NB4 (cell line): ENCODE measurements around the gene VCPKMT.

ENCODE experiments used
- DNase-seq: peaks from one replicate; pipeline ENCODE4 v3.0.0; 2010; ENCODE audit warnings: low read depth
- H3K4me3 ChIP-seq: one replicate; pipeline ENCODE4 v1.5.1; 2011; ENCODE audit warnings: mild to moderate bottlenecking, low read depth, low read length, moderate library complexity
- CTCF ChIP-seq: IDR thresholded peaks from one replicate; pipeline ENCODE4 v1.5.1; 2012; ENCODE audit warnings: low read depth, low read length
- MAX ChIP-seq: IDR thresholded peaks from 2 replicates; pipeline ENCODE4 v1.6.1; 2011; ENCODE audit warnings: low read depth, low read length
- MYC ChIP-seq: IDR thresholded peaks from 2 replicates; pipeline ENCODE4 v1.6.1; 2011; ENCODE audit warnings: low read depth, low read length
- POLR2A ChIP-seq: IDR thresholded peaks from 2 replicates; pipeline ENCODE4 v1.6.1; 2011; ENCODE audit warnings: mild to moderate bottlenecking; ENCODE audit not compliant: insufficient read length; ENCODE audit errors: extremely low read depth

The VCPKMT gene

GRCh38 chr14:50062438-50063085, 53.8 kb downstream of the VCPKMT start:
- peak; percentile 87 for DNase-seq
- TF ChIP-seq MYC: no peak
- peak; percentile 17 for TF ChIP-seq CTCF

GRCh38 chr14:50061664-50062437, 54.5 kb downstream of the VCPKMT start:
- no peak overlapping the region for H3K4me3 ChIP-seq
- peak; percentile 93 for DNase-seq

More at GRCh38 chr14:50062438-50063085, 53.8 kb downstream of the VCPKMT start:
- no peak overlapping the region for H3K4me3 ChIP-seq

GRCh38 chr14:50060871-50061663, 55.3 kb downstream of the VCPKMT start:
- DNase-seq: peak; percentile 93
- peak overlapping the region; percentile 46 for H3K4me3 ChIP-seq
- TF ChIP-seq POLR2A (no peak), MAX (peak; percentile 73), MYC (peak; percentile 89), CTCF (no peak)

More at GRCh38 chr14:50061664-50062437, 54.5 kb downstream of the VCPKMT start:
- TF ChIP-seq MAX (peak; percentile 41), POLR2A (no peak), CTCF (no peak), MYC (peak; percentile 24; the same call in 1 of the 2 replicates)

GRCh38 chr14:50059763-50060616, 56.4 kb downstream of the VCPKMT start:
- DNase-seq: peak; percentile 35
- H3K4me3 ChIP-seq: no peak overlapping the region
- TF ChIP-seq CTCF: no peak
- no peak for TF ChIP-seq MYC
- no peak for TF ChIP-seq MAX
- no peak for TF ChIP-seq POLR2A
